NB4 (cell line): Measurements from ENCODE around the gene TGFA.
A peak's percentile ranks its signal among the peaks of the same experiment; 100 is the strongest.

Experiments
- DNase-seq: peaks from one replicate; pipeline ENCODE4 v3.0.0; 2010; ENCODE audit warnings: low read depth
- H3K4me3 ChIP-seq: one replicate; pipeline ENCODE4 v1.5.1; 2011; ENCODE audit warnings: mild to moderate bottlenecking, low read depth, low read length, moderate library complexity
- MYC ChIP-seq: IDR thresholded peaks from 2 replicates; pipeline ENCODE4 v1.6.1; 2011; ENCODE audit warnings: low read depth, low read length
- POLR2A ChIP-seq: IDR thresholded peaks from 2 replicates; pipeline ENCODE4 v1.6.1; 2011; ENCODE audit warnings: mild to moderate bottlenecking; ENCODE audit not compliant: insufficient read length; ENCODE audit errors: extremely low read depth
- TF ChIP-seq, protein P1 (sequence below): IDR thresholded peaks from 2 replicates; pipeline ENCODE4 v1.6.1; 2011; ENCODE audit warnings: low read depth, low read length
- TF ChIP-seq, protein P2 (sequence below): IDR thresholded peaks from one replicate; pipeline ENCODE4 v1.5.1; 2012; ENCODE audit warnings: low read depth, low read length

Gene TGFA

DNA sequence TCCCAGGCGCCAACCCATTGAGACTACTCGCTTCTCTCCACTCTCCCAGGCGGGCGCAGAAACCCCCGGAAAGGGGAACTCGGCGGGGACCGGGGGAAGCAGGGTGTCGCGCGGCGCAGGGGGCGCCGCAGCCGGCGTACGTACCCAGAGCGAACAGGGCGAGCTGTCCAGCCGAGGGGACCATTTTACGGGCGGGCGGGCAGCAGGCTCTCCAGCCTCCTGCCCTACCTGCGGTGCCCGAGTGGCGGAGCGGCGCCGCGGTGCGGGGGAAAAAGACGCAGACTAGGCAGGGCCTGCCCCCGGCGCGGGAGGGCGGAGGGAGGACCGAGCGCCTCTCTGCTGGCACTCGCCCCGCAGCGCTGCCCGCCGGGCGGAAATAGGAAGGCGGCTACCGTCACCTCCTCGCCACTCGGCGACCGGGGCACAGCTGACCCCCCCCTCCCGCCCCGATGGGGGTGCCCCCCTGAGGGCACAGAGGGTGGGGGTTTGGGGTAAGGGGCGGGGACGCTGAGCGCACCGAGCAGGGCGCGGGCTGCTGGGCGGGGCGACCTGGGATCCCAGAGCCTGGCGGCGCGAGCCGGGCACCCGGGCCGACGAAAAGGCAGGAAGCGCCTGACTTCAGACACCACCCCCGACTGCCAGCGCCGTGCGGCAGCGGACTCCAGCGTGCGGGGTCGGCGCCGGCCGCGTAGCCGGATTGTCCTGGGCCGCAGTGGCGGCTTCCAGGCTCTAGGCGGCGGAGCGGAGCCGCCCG is at the start of gene TGFA:
TGFA (minus strand) TSS at position 243 of the 754 bp plus-strand sequence; CDS start at position 184, 59 bp downstream.
- TF ChIP-seq POLR2A (no peak), MYC (no peak)
- TF ChIP-seq, protein P1, sequence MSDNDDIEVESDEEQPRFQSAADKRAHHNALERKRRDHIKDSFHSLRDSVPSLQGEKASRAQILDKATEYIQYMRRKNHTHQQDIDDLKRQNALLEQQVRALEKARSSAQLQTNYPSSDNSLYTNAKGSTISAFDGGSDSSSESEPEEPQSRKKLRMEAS = peak; percentile 33; the same call in 1 of the 2 replicates
- TF ChIP-seq, protein P2, sequence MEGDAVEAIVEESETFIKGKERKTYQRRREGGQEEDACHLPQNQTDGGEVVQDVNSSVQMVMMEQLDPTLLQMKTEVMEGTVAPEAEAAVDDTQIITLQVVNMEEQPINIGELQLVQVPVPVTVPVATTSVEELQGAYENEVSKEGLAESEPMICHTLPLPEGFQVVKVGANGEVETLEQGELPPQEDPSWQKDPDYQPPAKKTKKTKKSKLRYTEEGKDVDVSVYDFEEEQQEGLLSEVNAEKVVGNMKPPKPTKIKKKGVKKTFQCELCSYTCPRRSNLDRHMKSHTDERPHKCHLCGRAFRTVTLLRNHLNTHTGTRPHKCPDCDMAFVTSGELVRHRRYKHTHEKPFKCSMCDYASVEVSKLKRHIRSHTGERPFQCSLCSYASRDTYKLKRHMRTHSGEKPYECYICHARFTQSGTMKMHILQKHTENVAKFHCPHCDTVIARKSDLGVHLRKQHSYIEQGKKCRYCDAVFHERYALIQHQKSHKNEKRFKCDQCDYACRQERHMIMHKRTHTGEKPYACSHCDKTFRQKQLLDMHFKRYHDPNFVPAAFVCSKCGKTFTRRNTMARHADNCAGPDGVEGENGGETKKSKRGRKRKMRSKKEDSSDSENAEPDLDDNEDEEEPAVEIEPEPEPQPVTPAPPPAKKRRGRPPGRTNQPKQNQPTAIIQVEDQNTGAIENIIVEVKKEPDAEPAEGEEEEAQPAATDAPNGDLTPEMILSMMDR = peak; percentile 84
- DNase-seq = peak; percentile 91
- peak within 1 kb of the TSS; percentile 69 for H3K4me3 ChIP-seq

DNA sequence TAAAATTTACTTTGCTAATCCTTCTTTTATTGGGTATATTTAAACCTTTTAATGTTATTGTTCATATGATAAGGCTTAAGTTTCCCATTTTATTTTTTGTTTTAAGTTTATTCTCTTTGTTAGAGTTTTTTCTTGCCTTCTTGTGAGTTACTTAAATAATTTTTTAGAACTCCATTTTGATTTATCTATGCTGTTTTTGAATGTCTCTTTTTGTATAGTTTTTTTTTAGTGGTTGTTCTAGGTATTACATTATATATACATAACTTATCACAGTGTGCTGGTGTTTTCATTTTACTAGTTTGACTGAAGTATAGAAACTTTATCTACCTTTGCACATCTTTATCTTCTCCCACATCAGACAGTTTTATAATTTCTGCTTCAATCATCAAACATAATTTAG is 49.4 kb upstream of the TGFA start:
- TF ChIP-seq, protein P1 = no peak
- no peak overlapping the region for H3K4me3 ChIP-seq
- DNase-seq = no peak

DNA sequence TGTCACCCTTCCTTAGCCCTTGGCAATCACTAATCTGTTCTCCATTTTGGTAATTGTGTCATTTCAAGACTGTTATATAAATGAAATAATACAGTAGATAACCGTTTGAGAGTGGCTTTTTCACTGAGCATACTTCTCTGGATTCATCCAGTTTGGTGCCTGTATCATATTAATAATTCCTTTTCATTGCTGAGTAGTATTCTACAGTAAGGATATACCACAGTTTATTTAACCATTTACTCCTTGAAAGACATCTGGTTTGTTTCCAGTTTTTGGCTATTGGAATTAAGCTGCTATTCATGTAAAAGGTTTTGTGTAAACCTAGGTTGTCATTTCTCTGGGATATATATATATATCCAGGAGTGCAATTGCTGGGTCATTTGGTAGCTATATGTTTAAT is 44.6 kb upstream of the TGFA start:
- DNase-seq = no peak
- TF ChIP-seq, protein P1 = no peak
- no peak for TF ChIP-seq POLR2A
- TF ChIP-seq, protein P2 = no peak
- TF ChIP-seq MYC = no peak
- no peak overlapping the region for H3K4me3 ChIP-seq

DNA sequence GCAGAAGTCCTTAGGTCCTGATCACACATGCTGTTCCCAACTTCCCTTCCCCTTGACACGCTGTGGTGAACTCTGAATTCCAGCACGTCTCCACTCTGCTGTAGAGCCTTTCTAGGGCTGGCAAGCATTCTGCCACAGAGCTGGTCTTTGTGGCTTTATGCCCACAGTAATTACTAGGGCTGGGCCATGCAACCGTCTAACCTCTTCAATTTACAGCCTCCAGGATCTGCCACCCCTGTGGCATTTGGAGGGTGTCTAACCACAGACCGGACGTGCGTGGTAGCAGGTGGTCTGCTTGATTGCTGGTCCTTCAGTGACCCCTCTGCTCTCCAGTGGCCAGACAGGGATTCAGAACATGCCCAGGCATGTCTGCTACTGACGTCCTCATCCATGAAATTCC is 43.1 kb upstream of the TGFA start:
- DNase-seq = peak; percentile 71
- no peak overlapping the region for H3K4me3 ChIP-seq
- no peak for TF ChIP-seq MYC
- TF ChIP-seq, protein P2 = no peak
- TF ChIP-seq POLR2A = no peak
- TF ChIP-seq, protein P1 = no peak

DNA sequence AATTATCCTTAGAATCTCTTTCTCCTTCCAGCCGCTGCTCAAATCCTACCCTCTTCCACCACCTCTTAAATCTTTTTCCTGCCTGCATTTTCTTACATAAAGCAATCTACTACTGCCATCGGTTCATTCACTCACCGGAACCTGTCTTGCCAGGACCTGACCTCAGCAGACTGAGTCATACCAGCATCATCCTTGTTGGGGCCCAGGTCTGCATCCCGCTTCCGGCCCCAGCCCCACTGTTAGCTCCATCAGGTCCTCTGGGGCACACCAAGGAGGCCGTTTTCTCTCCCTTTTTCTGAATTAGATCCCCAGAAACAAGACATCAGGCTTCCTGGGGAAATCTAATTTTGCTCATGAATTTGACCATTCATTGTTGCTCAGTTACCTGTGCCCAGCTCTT is 42.7 kb upstream of the TGFA start:
- TF ChIP-seq, protein P2 = no peak
- no peak for TF ChIP-seq POLR2A
- no peak for TF ChIP-seq MYC
- TF ChIP-seq, protein P1 = no peak
- DNase-seq = peak; percentile 77

DNA sequence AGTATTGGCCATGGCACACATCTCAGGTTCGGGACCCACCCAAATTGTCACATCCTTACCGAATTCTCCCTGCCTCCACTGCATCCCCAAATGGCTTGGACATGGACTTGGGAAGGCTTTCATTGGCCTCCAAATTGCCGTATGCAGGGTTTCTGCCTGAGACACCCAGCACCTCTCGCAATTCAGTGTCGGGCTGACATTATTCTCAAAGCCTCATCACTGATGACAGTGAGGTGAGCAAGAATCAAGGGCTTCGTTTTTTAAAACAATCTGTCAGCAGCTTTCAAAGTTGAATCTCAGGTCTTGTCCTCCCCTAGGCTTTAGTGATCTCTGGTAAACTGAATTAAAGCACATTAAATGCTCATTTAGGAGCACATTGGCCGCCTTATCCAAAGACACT is 29.5 kb upstream of the TGFA start:
- H3K4me3 ChIP-seq = no peak overlapping the region
- TF ChIP-seq MYC = no peak
- TF ChIP-seq, protein P2 = no peak
- no peak for TF ChIP-seq POLR2A
- TF ChIP-seq, protein P1 = no peak
- no peak for DNase-seq

More for the DNA sequence above, 42.7 kb upstream of the TGFA start:
- H3K4me3 ChIP-seq = no peak overlapping the region
